Retinal pigment epithelial cell (primary cell): Measurements from ENCODE around the gene SEZ6L2.

Experiments
- DNase-seq: peaks from one replicate; pipeline ENCODE4 v3.0.0-alpha.2; 2010; ENCODE audit warnings: low read depth
- H3K4me3 ChIP-seq: 2 replicates; pipeline ENCODE4 v1.5.1; 2011; ENCODE audit warnings: mild to moderate bottlenecking, low read length, control low read depth, moderate library complexity
- CTCF ChIP-seq: conservative IDR thresholded peaks from 2 replicates; pipeline ENCODE4 v1.5.1; 2011; ENCODE audit warnings: low read depth, low read length, control low read depth, inconsistent platforms

Gene SEZ6L2

GRCh38 chr16:29901607-29901945 lies 2.2 kb upstream of the SEZ6L2 start:
- DNase-seq: no peak
- H3K4me3 ChIP-seq: peak overlapping the region; percentile 81
- no peak for TF ChIP-seq CTCF

- TF ChIP-seq CTCF: no peak
- H3K4me3 ChIP-seq: peak overlapping the region; percentile 81
- DNase-seq: no peak
Observed at GRCh38 chr16:29900888-29901606, 1.7 kb upstream of the SEZ6L2 start.

- TF ChIP-seq CTCF: no peak
- H3K4me3 ChIP-seq: peak within 1 kb of the TSS; percentile 81
- peak; percentile 89 for DNase-seq
Observed at GRCh38 chr16:29900102-29900887, 945 bp upstream of the SEZ6L2 start, which contains the start of gene ASPHD1. Gene ASPHD1, plus strand, starts transcription at chr16:29900488. Its CDS starts 484 bp downstream, at chr16:29900972.

- no peak for TF ChIP-seq CTCF
- peak overlapping the region; percentile 73 for H3K4me3 ChIP-seq
- no peak for DNase-seq
Observed at GRCh38 chr16:29898804-29899515, 390 bp downstream of the SEZ6L2 start.

- peak overlapping the region; percentile 73 for H3K4me3 ChIP-seq
- no peak for TF ChIP-seq CTCF
- no peak for DNase-seq
Observed at GRCh38 chr16:29898135-29898803, 1.1 kb downstream of the SEZ6L2 start.

DNA sequence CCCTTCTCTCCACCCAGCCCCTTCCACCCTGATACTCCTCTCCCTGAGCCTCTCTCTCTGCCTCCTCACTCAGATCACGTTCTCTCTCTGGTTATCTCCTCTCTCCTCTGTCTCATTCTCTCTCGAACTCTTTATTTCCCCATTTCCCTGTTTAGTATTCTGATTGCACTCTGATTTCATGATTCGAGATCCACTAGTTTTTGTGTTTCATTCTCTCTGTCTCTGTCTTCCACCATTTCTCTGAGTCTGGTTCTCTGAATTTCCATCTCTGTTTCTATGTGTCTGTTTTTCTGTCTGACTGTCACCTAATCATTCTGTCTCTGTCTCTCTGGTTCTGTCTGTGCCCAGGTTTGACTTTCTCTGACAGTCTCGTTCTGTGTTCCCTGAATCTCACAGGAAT lies 2.0 kb downstream of the SEZ6L2 start:
- no peak for DNase-seq
- TF ChIP-seq CTCF: no peak
- no peak overlapping the region for H3K4me3 ChIP-seq
